Neural crest cell (in vitro differentiated cells): ENCODE results near the gene CYP4F3. TPM values are rescaled to one million over a fixed set of nuclear protein-coding genes. Genes with fewer than 3 reads are reported as not detected.

Experiments used
- DNase-seq: peaks from one replicate; pipeline ENCODE4 v3.0.0; 2021; ENCODE audit warnings: low read depth, mixed read lengths, low spot score
- H3K27ac Mint-ChIP-seq: one replicate; pipeline ENCODE4 v1.8.0; 2021; ENCODE audit warnings: mild to moderate bottlenecking, mixed read lengths; ENCODE audit not compliant: unreplicated experiment
- H3K27me3 Mint-ChIP-seq: 2 replicates; pipeline ENCODE4 v1.8.0; 2021; ENCODE audit warnings: low read depth, mild to moderate bottlenecking, mixed read lengths
- H3K36me3 Mint-ChIP-seq: 2 replicates; pipeline ENCODE4 v1.8.0; 2021; ENCODE audit warnings: low read depth, mild to moderate bottlenecking, mixed read lengths
- H3K4me1 Mint-ChIP-seq: 2 replicates; pipeline ENCODE4 v1.8.0; 2021; ENCODE audit warnings: mixed read lengths
- H3K4me3 Mint-ChIP-seq: one replicate; pipeline ENCODE4 v1.8.0; 2021; ENCODE audit warnings: mild to moderate bottlenecking, mixed read lengths
- H3K9me3 Mint-ChIP-seq: 2 replicates; pipeline ENCODE4 v1.8.0; 2021; ENCODE audit warnings: mixed read lengths
- CTCF ChIP-seq: fragments of 200-600 bp; sonication (generic); conservative IDR thresholded peaks from 2 replicates; pipeline ENCODE4 v1.5.0; 2021; ENCODE audit warnings: antibody characterized with exemption, mild to moderate bottlenecking
- total RNA-seq: library from RNA; stranded (reverse); gene quantifications from 2 replicates; pipeline ENCODE4 v1.2.1, GENCODE V29; 2021

The CYP4F3 gene
- total RNA-seq, 1 donor from 2014 or later: not detected

- H3K4me1 Mint-ChIP-seq: no peaks in the 10 kb centered on the region
- peaks cover 6% of the 10 kb centered on the region for H3K9me3 Mint-ChIP-seq
- no peak for DNase-seq
- H3K36me3 Mint-ChIP-seq: no peaks in the 10 kb centered on the region
- H3K27ac Mint-ChIP-seq: no peak overlapping the region
- no peak overlapping the region for H3K4me3 Mint-ChIP-seq
- no peak for TF ChIP-seq CTCF
- no peaks in the 10 kb centered on the region for H3K27me3 Mint-ChIP-seq
Observed at GRCh38 chr19:15612342-15612741, 28.4 kb upstream of the CYP4F3 start.

- H3K27me3 Mint-ChIP-seq: no peaks in the 10 kb centered on the region
- H3K36me3 Mint-ChIP-seq: peaks cover 2% of the 10 kb centered on the region
- no peak overlapping the region for H3K27ac Mint-ChIP-seq
- no peak for TF ChIP-seq CTCF
- no peaks in the 10 kb centered on the region for H3K4me1 Mint-ChIP-seq
- H3K4me3 Mint-ChIP-seq: no peak overlapping the region
- H3K9me3 Mint-ChIP-seq: peaks cover 11% of the 10 kb centered on the region
- no peak for DNase-seq
Observed at GRCh38 chr19:15613338-15613737, 27.4 kb upstream of the CYP4F3 start.

- no peaks in the 10 kb centered on the region for H3K4me1 Mint-ChIP-seq
- no peak for DNase-seq
- TF ChIP-seq CTCF: no peak
- H3K27me3 Mint-ChIP-seq: no peaks in the 10 kb centered on the region
- H3K27ac Mint-ChIP-seq: no peak within 1 kb of the TSS
- H3K4me3 Mint-ChIP-seq: no peak within 1 kb of the TSS
- H3K36me3 Mint-ChIP-seq: peaks cover 4% of the 10 kb centered on the region
- H3K9me3 Mint-ChIP-seq: peaks cover 14% of the 10 kb centered on the region
Observed at GRCh38 chr19:15614507-15615379, 26.0 kb upstream of the CYP4F3 start, which contains the start of gene CYP4F8. Gene CYP4F8 (plus strand): TSS chr19:15615218. CDS start chr19:15615617, 399 bp downstream.

GRCh38 chr19:15615526-15615925 is 25.2 kb upstream of the CYP4F3 start:
- no peak overlapping the region for H3K4me3 Mint-ChIP-seq
- no peaks in the 10 kb centered on the region for H3K27me3 Mint-ChIP-seq
- H3K4me1 Mint-ChIP-seq: no peaks in the 10 kb centered on the region
- no peak for TF ChIP-seq CTCF
- DNase-seq: no peak
- peaks cover 4% of the 10 kb centered on the region for H3K36me3 Mint-ChIP-seq
- peaks cover 13% of the 10 kb centered on the region for H3K9me3 Mint-ChIP-seq
- H3K27ac Mint-ChIP-seq: no peak overlapping the region

GRCh38 chr19:15616183-15616582 is 24.5 kb upstream of the CYP4F3 start:
- no peak for TF ChIP-seq CTCF
- no peak for DNase-seq
- Mint-ChIP-seq H3K36me3 (peaks cover 4% of the 10 kb centered on the region), H3K27ac (no peak overlapping the region), H3K9me3 (peaks cover 13% of the 10 kb centered on the region), H3K4me3 (no peak overlapping the region), H3K4me1 (no peaks in the 10 kb centered on the region), H3K27me3 (no peaks in the 10 kb centered on the region)
